ENCODE results near the gene CMTM7. TPM values are rescaled to one million over a fixed set of nuclear protein-coding genes. Genes with fewer than 3 reads are reported as not detected.

CMTM7 gene
- total RNA-seq, 1 donor from 2014 or later: 24.6 TPM

DNA sequence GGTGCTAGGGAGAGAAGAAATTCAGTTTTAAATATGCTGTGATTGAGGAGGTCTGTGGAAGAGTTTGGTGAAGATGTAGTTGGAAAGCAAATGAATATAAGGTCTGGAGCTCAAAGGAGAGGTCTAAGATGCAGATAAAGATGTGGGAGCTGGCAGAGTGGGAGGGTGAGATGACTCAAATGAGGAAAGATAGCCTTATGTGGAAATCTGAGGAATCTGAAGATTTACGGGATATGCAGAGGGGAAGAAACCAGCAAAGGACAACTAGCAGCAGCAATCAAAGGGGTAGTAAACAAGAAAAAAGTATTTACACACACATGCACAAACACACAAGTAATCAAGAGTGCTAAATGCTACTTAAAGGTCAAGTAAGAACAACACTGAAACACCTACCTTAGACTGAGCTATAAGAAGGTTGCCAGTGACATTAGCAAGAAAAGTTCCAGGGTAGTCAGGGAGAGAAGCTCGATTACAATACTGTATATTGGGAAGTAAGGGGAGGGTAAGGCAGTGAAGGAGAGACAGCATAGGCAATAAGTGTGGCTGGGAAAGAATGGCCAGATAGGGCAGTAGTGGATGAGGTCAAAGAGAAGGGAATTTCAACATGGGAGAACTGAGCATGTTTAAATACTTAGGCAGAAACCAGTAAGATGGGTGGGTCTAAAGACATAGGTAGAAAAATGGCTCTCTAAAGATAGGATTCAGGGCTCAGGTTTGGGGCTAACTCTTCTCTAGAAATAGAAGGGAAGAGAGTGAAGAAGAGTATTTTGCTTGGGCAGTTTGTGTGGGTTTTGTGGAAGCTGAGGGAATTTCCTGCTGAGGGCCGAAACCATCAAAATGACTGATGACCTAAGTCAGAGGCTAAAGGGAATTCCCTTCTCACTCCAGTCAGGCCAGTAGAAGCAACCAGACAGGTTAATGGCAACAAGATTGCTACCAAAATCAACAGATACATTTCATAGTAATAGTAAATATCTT is 102.1 kb downstream of the CMTM7 start:
- Mint-ChIP-seq H3K4me1 (ENCODE audit: low read depth) (peaks cover 4% of the 10 kb centered on the region), H3K4me3 (ENCODE audit: low read depth) (no peak overlapping the region), H3K27ac (no peak overlapping the region), H3K27me3 (no peaks in the 10 kb centered on the region), H3K9me3 (ENCODE audit: low read depth) (peaks cover 3% of the 10 kb centered on the region), H3K36me3 (ENCODE audit: insufficient read depth) (peaks cover 6% of the 10 kb centered on the region)
- TF ChIP-seq, protein P1, sequence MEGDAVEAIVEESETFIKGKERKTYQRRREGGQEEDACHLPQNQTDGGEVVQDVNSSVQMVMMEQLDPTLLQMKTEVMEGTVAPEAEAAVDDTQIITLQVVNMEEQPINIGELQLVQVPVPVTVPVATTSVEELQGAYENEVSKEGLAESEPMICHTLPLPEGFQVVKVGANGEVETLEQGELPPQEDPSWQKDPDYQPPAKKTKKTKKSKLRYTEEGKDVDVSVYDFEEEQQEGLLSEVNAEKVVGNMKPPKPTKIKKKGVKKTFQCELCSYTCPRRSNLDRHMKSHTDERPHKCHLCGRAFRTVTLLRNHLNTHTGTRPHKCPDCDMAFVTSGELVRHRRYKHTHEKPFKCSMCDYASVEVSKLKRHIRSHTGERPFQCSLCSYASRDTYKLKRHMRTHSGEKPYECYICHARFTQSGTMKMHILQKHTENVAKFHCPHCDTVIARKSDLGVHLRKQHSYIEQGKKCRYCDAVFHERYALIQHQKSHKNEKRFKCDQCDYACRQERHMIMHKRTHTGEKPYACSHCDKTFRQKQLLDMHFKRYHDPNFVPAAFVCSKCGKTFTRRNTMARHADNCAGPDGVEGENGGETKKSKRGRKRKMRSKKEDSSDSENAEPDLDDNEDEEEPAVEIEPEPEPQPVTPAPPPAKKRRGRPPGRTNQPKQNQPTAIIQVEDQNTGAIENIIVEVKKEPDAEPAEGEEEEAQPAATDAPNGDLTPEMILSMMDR (IDR thresholded peaks at IDR 0.05; ENCODE audit: unreplicated experiment): no peak
- no peak for DNase-seq (ENCODE audit: low spot score, unreplicated experiment)

DNA sequence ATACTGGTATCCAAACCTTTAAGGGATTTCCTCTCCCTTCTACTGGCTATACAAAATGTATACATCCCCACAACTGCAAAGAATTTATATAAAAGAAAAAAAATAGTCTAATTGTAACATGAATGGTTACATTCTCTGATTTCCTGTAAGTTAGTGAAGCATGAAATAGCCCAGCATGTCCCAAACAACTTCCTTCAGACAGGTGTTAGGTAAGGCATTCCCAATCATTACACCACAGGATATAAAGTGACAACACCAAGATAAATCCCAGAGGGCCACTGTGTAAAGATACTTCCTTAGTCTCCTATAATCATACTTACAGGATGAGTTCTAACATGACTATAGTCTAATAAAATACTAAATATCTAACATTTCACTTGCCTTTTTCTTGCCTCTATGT is 103.4 kb downstream of the CMTM7 start:
- Mint-ChIP-seq H3K27me3 (no peaks in the 10 kb centered on the region), H3K36me3 (ENCODE audit: insufficient read depth) (peaks cover 7% of the 10 kb centered on the region), H3K4me1 (ENCODE audit: low read depth) (peaks cover 10% of the 10 kb centered on the region), H3K9me3 (ENCODE audit: low read depth) (peaks cover 3% of the 10 kb centered on the region), H3K27ac (no peak overlapping the region), H3K4me3 (ENCODE audit: low read depth) (no peak overlapping the region)
- no peak for DNase-seq (ENCODE audit: low spot score, unreplicated experiment)
- TF ChIP-seq, protein P1 (IDR thresholded peaks at IDR 0.05; ENCODE audit: unreplicated experiment): no peak

DNA sequence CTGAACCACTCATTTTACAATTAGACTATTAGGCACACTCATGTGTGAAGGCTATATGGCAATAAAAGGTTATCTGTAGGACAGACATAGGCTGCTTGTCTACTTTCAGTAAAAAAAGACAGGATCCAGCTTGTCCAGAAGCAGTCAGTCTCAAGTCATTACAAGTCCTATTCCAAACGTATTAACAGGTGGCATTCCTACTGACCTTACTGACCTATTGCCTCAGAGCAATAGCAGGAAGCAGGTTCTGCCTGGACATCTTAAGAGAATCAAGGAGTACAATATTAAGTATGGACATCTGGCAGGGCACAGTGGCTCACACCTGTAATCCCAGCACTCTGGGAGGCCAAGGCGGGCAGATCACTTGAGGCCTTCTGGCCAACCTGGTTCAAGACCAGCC is 104.0 kb downstream of the CMTM7 start:
- DNase-seq (ENCODE audit: low spot score, unreplicated experiment): no peak
- Mint-ChIP-seq H3K27ac (peak overlapping the region; percentile 78), H3K4me3 (ENCODE audit: low read depth) (no peak overlapping the region), H3K36me3 (ENCODE audit: insufficient read depth) (peaks cover 7% of the 10 kb centered on the region), H3K4me1 (ENCODE audit: low read depth) (peaks cover 14% of the 10 kb centered on the region), H3K27me3 (no peaks in the 10 kb centered on the region), H3K9me3 (ENCODE audit: low read depth) (peaks cover 3% of the 10 kb centered on the region)
- TF ChIP-seq, protein P1 (IDR thresholded peaks at IDR 0.05; ENCODE audit: unreplicated experiment): no peak

DNA sequence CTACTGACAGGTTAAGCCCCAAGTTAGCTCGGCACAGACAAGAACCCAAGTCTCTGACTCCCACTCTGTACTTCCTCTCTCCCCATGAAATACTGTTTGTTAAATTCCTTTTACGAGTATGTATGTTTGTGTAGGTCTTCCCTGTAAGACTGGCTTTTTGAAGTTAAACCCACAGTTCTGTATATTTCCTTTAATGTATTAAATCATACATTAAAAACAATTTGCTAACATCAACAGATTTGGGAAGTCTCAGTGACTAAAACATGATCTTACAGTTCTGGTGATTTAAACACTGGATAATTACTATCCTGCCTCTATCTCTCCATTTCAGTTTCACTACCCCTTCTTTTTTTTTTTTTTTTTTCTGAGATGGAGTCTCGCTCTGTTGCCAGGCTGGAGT is 106.6 kb downstream of the CMTM7 start:
- Mint-ChIP-seq H3K27ac (no peak overlapping the region), H3K9me3 (ENCODE audit: low read depth) (peaks cover 3% of the 10 kb centered on the region), H3K27me3 (no peaks in the 10 kb centered on the region), H3K4me3 (ENCODE audit: low read depth) (no peak overlapping the region), H3K36me3 (ENCODE audit: insufficient read depth) (peaks cover 7% of the 10 kb centered on the region), H3K4me1 (ENCODE audit: low read depth) (peaks cover 28% of the 10 kb centered on the region)
- TF ChIP-seq, protein P1 (IDR thresholded peaks at IDR 0.05; ENCODE audit: unreplicated experiment): no peak
- no peak for DNase-seq (ENCODE audit: low spot score, unreplicated experiment)

DNA sequence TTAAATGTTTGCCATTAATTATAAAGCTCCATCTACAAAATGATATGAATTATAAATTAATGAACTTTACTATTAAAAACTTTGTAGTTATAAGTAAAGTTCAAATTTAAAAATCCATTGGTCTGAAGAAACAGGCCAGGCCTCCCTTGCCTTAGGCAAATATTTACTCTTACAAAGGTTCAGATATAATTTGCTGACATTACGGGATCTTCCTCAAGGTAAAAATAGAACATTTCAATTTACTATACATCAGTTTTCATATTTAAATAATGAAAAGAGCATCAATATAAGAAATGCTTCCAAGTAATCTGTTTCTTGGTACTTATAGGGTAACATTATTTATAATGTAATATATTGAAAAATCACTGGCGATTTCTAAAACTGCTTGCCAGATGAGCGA is 107.3 kb downstream of the CMTM7 start:
- Mint-ChIP-seq H3K36me3 (ENCODE audit: insufficient read depth) (peaks cover 7% of the 10 kb centered on the region), H3K9me3 (ENCODE audit: low read depth) (peaks cover 3% of the 10 kb centered on the region), H3K4me1 (ENCODE audit: low read depth) (peaks cover 28% of the 10 kb centered on the region), H3K4me3 (ENCODE audit: low read depth) (no peak overlapping the region), H3K27me3 (no peaks in the 10 kb centered on the region), H3K27ac (no peak overlapping the region)
- no peak for DNase-seq (ENCODE audit: low spot score, unreplicated experiment)
- TF ChIP-seq, protein P1 (IDR thresholded peaks at IDR 0.05; ENCODE audit: unreplicated experiment): no peak
